ENCODE results near the gene RELL1. TPM values are rescaled to one million over a fixed set of nuclear protein-coding genes. Genes with fewer than 3 reads are reported as not detected.

Gene RELL1
- total RNA-seq, 2 donors from 2014 or later = 53.7 to 75.0 TPM

DNA sequence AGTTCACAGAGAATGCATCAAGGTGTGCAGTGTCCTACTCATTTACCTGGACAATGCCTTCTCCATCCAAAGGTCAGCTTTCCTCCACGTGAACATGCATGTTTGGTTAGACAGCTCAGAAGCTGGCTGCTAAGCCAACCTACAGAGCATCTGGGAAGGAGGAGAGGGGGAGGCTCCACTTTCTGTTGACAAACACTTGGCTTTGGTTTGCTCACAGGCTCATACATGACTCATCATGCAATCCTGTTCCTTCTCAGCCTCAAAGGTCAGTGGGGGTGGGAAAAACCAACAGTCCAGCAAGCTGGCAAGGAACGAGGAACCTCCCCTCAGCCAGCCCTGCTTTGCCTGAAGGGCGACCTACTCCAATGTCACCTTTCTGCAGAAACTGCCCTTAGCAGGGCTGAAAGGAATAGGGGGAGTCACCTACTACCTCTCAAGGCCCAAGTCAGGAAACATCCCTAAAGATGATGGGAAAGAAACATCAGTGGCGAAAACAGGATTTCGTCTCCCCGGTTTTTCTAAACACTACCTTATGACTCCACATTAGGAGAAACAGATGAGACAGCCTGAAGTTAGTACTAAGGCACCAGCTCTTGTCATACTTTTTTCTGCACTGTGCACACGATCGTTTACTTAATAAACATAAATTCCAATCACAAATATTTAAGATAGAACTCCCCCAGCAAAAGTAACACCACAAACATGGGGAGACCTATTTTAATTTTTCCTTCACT, 37.9 kb downstream of the RELL1 start:
- intact Hi-C loops (cut with DNase I, micrococcal nuclease) = no loop called here
- DNase-seq (peak; percentile 61 to 82), ATAC-seq (peak; percentile 99)

DNA sequence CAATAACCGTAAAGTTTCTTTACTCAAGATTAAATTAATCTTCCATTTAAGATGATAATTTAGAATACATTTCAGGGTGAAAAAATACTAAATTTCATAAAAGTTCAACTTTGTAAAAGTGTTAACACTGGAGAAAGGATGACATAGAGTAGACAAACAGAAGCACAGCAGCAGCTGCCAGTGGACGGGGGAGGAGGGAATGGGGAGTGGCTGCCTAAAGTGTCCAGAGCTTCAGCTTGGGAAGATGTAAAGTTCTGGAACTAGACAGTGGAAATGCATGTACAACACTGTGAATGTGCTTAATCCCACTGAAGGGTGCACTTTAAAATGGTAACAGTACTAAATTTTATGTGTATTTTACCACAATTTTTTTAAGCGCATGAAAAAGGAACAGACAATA, 39.9 kb downstream of the RELL1 start:
- no peak for ATAC-seq

DNA sequence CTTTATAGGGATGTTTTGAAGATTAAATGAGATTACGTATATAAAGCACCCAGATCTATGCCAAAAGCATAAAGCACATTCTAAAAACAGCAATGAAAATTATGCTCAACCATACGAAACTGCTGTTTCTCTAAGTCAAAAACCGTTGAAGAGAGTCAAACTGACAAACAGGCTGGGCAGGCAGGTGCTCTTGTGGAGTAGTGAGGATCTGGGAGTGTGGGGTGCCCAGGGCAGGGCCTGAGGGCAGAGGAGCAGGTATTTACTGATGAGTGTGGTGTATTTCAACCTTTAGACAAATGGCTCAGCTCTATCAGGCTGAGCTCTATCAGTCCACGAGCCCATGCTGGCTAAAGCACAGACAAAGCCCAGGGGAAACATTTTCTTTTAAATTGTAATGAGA, 40.4 kb downstream of the RELL1 start:
- DNase-seq (no peak), ATAC-seq (no peak)
- intact Hi-C loops (cut with DNase I, micrococcal nuclease) = no loop called here

More for the DNA sequence above, 39.9 kb downstream of the RELL1 start:
- DNase-seq = no peak
- intact Hi-C loops (cut with DNase I, micrococcal nuclease) = no loop called here

- intact Hi-C loops (cut with DNase I, micrococcal nuclease) = no loop called here
- DNase-seq (no peak), ATAC-seq (no peak)
Measured at GRCh38 chr4:37644962-37645361, 41.2 kb downstream of the RELL1 start.

DNA sequence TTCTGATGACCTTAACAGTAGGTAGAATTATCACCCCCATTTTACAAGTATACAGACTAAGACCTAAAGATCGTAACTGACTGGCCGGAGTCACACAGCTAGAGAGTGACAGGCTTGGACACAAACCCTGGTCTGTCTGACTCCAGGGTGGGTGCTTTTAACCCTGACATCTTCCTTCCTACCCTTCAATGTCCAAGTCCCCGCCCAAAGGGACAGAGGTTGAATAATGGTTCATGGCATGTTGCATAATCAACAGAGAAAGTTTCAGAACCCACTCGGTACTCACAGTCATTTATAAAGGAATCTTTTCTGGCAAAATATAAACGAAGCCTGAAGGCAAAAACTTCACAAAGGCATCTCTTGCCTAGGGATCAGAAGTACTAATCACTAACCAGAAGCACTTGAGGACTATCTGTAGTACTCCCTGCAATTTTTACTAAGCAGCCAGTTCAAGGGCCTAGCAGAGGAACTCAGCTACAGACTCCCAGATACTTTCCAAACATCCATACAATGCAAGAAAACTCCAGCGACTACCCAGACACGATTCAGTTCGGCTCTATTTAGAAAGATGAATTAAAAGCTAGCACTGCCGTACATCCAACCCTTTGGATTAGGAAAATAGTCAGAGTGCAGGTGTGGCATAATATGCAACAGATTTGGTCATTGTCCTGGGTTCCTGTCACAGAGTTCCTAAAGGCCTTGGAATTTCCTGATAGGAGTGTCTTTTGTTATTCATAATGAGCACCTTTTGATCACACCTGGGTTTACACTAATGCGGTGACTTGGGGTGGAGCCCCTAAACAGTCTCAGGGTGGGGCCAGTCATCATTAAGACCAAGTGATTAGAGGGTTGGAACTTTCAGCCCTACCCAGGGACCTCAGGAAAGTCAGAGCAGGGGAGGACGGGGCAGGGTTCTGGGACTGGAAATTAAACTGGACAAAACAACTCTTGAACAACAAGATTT, 44.0 kb downstream of the RELL1 start:
- ATAC-seq = peak; percentile 77
- DNase-seq = no peak
- intact Hi-C loops (cut with DNase I, micrococcal nuclease) = no loop called here

DNA sequence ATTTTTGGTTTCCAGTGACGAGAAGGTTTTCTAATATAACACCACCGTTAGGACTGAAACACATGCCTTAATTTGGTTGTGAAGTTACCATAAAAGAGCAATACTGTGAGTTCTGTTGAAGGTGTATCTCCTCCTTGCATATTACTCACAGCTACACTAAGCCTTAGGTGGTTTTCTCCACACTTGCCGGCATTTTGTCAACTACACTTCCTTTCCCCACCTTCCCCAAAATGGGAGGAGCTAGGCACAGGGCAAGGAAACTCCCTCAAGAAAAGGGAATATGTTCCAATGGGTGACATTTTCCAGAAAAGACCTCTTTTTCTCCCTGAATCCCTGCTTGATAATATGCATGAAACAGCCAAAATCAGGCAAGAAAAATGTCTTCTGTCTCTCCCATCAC, 44.8 kb downstream of the RELL1 start:
- intact Hi-C loops (cut with DNase I, micrococcal nuclease) = no loop called here
- no peak for DNase-seq
- no peak for ATAC-seq

GRCh38 chr4:37639551-37640285, 46.5 kb downstream of the RELL1 start:
- ATAC-seq = no peak
- DNase-seq = no peak
- intact Hi-C loops (cut with DNase I, micrococcal nuclease) = no loop called here

- ATAC-seq (no peak), DNase-seq (no peak)
- intact Hi-C loops (cut with DNase I, micrococcal nuclease) = no loop called here
Measured at GRCh38 chr4:37635155-37635554, 51.0 kb downstream of the RELL1 start.

DNA sequence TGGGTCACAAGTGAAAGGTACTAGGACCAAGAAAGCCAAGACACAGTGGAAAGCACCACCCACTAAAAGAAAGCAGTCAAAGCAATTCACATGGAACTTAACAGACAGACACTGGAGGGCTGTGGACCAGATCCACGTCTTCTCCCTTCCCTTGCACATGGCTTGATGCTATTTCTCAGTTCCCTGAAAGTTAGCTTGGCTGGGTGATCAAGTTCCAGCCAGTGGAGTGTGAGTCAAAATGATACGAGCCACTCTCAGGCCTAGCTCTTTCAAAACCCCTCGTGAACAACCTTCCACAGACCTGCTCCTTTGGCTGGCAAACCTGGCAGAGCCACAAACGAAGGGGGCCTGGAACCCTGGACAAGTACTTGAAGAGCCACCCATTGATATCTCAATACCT, 52.0 kb downstream of the RELL1 start:
- ATAC-seq = no peak
- intact Hi-C loops (cut with DNase I, micrococcal nuclease) = no loop called here
- no peak for DNase-seq

DNA sequence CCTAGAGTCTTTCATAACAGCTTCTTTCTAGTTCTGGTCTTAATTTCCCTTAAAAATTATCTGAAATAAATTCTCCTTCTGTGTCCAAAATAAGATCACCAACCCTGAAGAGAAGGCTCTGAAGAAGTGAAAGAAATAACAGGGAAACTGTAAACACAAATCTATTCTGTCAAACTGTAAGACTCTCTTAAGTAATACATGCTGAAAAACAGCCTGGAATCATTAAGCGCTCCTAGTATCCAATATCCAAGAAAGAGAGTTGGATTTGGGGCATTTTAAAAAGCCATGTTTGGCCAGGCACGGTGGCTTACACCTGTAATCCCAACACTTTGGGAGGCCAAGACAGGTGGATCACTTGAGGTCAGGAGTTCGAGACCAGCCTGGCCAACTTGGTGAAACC, 53.3 kb downstream of the RELL1 start:
- DNase-seq (no peak), ATAC-seq (no peak)
- intact Hi-C loops (cut with DNase I, micrococcal nuclease) = no loop called here

GRCh38 chr4:37631551-37631950, 54.6 kb downstream of the RELL1 start:
- intact Hi-C loops (cut with DNase I, micrococcal nuclease) = no loop called here
- peak in 1 of 2 donors; percentile 25 for DNase-seq

GRCh38 chr4:37629713-37630112, 56.5 kb downstream of the RELL1 start:
- intact Hi-C loops (cut with DNase I, micrococcal nuclease) = no loop called here
- ATAC-seq (no peak), DNase-seq (no peak)

More at GRCh38 chr4:37631551-37631950, 54.6 kb downstream of the RELL1 start:
- ATAC-seq = no peak

DNA sequence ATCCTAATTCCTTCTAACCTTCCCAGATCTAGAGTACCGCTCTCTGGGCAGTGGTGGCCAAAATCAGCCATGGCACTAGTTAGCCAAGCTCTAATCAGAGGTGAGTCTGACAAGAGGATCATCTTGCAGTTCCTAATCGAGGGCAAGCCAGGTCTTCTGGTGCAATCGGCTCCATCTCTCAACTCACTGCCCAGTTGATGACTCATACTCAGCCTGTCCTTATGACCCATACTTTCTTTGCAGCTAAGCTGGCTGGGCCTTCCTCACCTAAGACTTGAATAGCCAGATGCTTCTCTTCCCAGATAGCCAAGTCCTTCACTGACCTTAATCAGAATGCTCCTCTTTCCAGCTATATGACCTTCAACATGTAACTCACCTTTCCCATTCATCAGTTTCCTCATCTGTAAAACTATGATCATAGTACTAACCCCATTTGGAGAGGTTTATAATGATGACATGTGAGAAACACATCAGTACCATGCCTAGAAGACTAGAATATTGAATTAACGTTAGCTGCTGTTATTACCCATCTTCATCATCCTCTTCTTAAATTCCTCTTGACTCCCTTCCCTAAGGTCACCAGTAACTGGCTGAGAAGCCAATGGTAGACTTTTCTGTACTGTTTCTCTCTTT, 57.1 kb downstream of the RELL1 start:
- intact Hi-C loops (cut with DNase I, micrococcal nuclease) = no loop called here
- ATAC-seq (peak; percentile 61), DNase-seq (peak in 1 of 2 donors; percentile 28)

- DNase-seq (no peak), ATAC-seq (no peak)
- intact Hi-C loops (cut with DNase I, micrococcal nuclease) = no loop called here
Measured at GRCh38 chr4:37627263-37627662, 58.9 kb downstream of the RELL1 start.

DNA sequence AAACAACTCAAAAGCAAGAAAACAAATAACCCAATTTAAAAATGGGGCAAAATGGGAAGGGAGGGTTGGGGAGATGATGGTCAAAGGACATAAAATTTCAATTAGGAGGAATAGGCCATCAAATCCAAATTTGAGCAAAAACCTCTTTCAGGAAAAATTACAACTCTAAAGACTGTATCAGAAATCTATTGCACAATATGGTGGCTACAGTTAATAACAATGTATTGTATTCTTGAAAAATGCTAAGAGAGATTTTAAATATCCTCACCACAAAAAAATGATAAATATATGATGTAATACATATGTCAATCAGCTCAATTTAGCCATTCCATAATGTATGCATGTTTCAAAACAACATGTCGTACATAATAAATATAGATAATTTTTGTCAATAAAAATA, 60.7 kb downstream of the RELL1 start:
- DNase-seq (no peak), ATAC-seq (no peak)
- intact Hi-C loops (cut with DNase I, micrococcal nuclease) = no loop called here

DNA sequence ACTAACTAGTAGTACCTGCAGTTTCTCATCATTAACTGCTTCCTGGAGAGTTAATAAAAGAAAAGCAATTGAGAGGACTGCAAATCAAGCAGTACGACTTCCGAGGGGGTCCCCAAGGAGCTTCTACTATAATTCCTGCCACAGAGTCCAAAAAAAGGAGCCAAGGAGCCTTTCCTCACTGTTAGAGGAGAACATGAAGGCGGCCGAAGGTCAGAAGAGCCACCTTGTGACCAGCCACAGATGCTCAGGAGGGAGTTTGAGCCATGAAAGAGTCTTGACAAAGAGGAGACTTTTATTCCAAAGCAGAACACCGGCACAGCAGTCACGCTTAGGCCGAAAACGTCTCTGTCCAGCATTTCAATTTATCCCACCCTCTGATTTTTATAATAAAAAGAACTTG, 62.2 kb downstream of the RELL1 start:
- no peak for ATAC-seq
- intact Hi-C loops (cut with DNase I, micrococcal nuclease) = no loop called here

GRCh38 chr4:37623125-37623524, 63.1 kb downstream of the RELL1 start:
- DNase-seq = no peak
- no peak for ATAC-seq
- intact Hi-C loops (cut with DNase I, micrococcal nuclease) = no loop called here

More for the DNA sequence above, 62.2 kb downstream of the RELL1 start:
- no peak for DNase-seq

- DNase-seq (no peak), ATAC-seq (no peak)
- intact Hi-C loops (cut with DNase I, micrococcal nuclease) = no loop called here
Measured at GRCh38 chr4:37620176-37620575, 66.0 kb downstream of the RELL1 start.

DNA sequence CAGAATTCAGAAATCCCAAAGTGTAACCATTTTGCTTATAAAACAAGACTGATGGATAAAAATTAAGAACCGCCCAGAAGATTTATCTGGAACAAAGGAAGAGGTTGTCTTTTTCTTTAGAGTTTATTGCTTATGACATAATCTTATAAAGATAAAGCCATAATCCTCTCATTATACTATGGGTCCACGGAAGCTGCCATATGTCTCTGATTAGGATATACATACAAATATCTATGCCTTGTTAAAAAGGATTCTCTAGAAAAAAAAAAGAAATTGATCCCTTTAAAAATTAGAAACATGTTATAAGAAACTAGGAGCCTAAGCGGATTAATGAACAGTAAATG, 70.5 kb downstream of the RELL1 start:
- DNase-seq (no peak), ATAC-seq (peak; percentile 71)
- intact Hi-C loops (cut with DNase I, micrococcal nuclease) = no loop called here
